Transverse colon (tissue), 4 donors: ENCODE measurements around the gene HMCN1.

ENCODE experiments used
- CTCF ChIP-seq, 5 experiments: fragments of 200-600 bp in 3 of 5; fragments of 450-650 bp in 2 of 5; sonication (generic) in 3 of 5; IDR thresholded peaks; 1 replicate in 2 of 5; 2 replicates in 3 of 5; pipeline ENCODE4 v1.5.1; 2016 to 2017; ENCODE audit warnings: antibody characterized with exemption in 5 of 5, inconsistent platforms in 3 of 5, mild to moderate bottlenecking in 2 of 5, moderate library complexity in 1 of 5
- EP300 ChIP-seq: sonication (generic); formaldehyde crosslinking; IDR thresholded peaks from one replicate; pipeline ENCODE4 v1.6.1; 2017; ENCODE audit warnings: antibody characterized with exemption, low read depth
- POLR2A ChIP-seq: fragments of 450-650 bp; IDR thresholded peaks from one replicate; pipeline ENCODE4 v1.6.1; 2016; ENCODE audit warnings: antibody characterized with exemption, mild to moderate bottlenecking, moderate library complexity
- POLR2AphosphoS5 ChIP-seq, 3 donors: sonication (generic); formaldehyde crosslinking; IDR thresholded peaks; one replicate each; pipeline ENCODE4 v1.6.1; 2016; ENCODE audit warnings: antibody characterized with exemption in 3 of 3

GRCh38 chr1:186033847-186034271 is 299.7 kb downstream of the HMCN1 start:
- TF ChIP-seq CTCF (IDR thresholded peaks at IDR 0.05) (no peak), POLR2A (no peak), EP300 (no peak), POLR2AphosphoS5 (IDR thresholded peaks at IDR 0.05) (no peak)
